HCT116 (cell line): Measurements from ENCODE around the gene MXD3. TPM values are rescaled to one million over a fixed set of nuclear protein-coding genes. Genes with fewer than 3 reads are reported as not detected.

Source experiments
- ATAC-seq: fragments of 200-7000 bp; cut with Tn5 transposase; 2 replicates; pipeline ENCODE4 v1.9.1; 2020; ENCODE audit warnings: mild to moderate bottlenecking, moderate library complexity
- BruUV-seq: library from RNA; stranded (reverse); fragments of 400-500 nt; replicated peaks from 2 replicates; lab custom pipeline; 2021; lab: Mats Ljungman, UMichigan
- CTCF ChIA-PET: fragments of 300-600 bp; sonication (Branson Sonifier 250); formaldehyde crosslinking; loops from one replicate; lab custom pipeline; 2021; ENCODE audit warnings: antibody characterized with exemption; lab: Charles Lee
- POLR2A ChIA-PET: fragments of 300-600, 350-600 bp; sonication (Branson Sonifier 250); formaldehyde crosslinking; loops from one replicate; lab custom pipeline; 2021; ENCODE audit warnings: antibody characterized with exemption; lab: Charles Lee
- RAD21 ChIA-PET, 2 experiments: fragments of 300-600 bp; sonication (Branson Sonifier 250); formaldehyde crosslinking; loops; one replicate each; lab custom pipeline; 2023; ENCODE audit warnings: low total read pairs in 2 of 2; ENCODE audit not compliant: uncharacterized antibody in 2 of 2, unreplicated experiment in 2 of 2, low non-redundant PET in 1 of 2; lab: Charles Lee
- DNase-seq: peaks from one replicate; pipeline ENCODE4 v3.0.0-alpha.2; 2010; ENCODE audit warnings: low read depth, low spot score
- H2AFZ ChIP-seq: fragments of 200-600 bp; shearing (Covaris generic), sonication (generic); 2 replicates; pipeline ENCODE4 v1.6.1; 2017; ENCODE audit warnings: low read depth, mixed run types, mixed read lengths, antibody characterized with exemption, low read length; ENCODE audit not compliant: poor library complexity, severe bottlenecking
- H3K27ac ChIP-seq: 2 replicates; pipeline ENCODE4 v1.5.1; 2012; ENCODE audit warnings: low read depth, low read length
- H3K27me3 ChIP-seq: fragments of 200-600 bp; sonication (generic); 2 replicates; pipeline ENCODE4 v1.6.1; 2016; ENCODE audit warnings: mixed run types, low read length, mixed read lengths; ENCODE audit not compliant: insufficient read depth
- H3K36me3 ChIP-seq, 2 experiments: fragments of 200-500 bp in 1 of 2; fragments of 200-600 bp in 1 of 2; sonication (Bioruptor generic) in 1 of 2; sonication (generic) in 1 of 2; 2 replicates each; pipeline versions ENCODE4 v1.5.1 to v1.6.1; 2014 to 2016; ENCODE audit warnings: low read length in 2 of 2, inconsistent platforms in 1 of 2, mixed read lengths in 1 of 2, mixed run types in 1 of 2; ENCODE audit not compliant: insufficient read depth in 2 of 2, control insufficient read depth in 1 of 2
- H3K4me1 ChIP-seq, 2 experiments: fragments of 200-600 bp in 1 of 2; sonication (generic) in 1 of 2; 2 replicates each; pipeline versions ENCODE4 v1.5.1 to v1.6.1; 2012 to 2017; ENCODE audit warnings: low read length in 2 of 2, inconsistent platforms in 1 of 2, mild to moderate bottlenecking in 1 of 2, mixed read lengths in 1 of 2, mixed run types in 1 of 2, moderate library complexity in 1 of 2; ENCODE audit not compliant: insufficient read depth in 2 of 2, control insufficient read depth in 1 of 2
- H3K4me2 ChIP-seq: fragments of 200-600 bp; sonication (generic); 2 replicates; pipeline ENCODE4 v1.6.1; 2017; ENCODE audit warnings: mixed run types, low read length, mixed read lengths
- H3K4me3 ChIP-seq, 2 experiments: fragments of 200-600 bp in 1 of 2; sonication (generic) in 1 of 2; replicated peaks in 1 of 2; 2 replicates each; pipeline ENCODE4 v1.5.1; 2011 to 2016; ENCODE audit warnings: low read length in 2 of 2, control low read depth in 1 of 2, low read depth in 1 of 2, mild to moderate bottlenecking in 1 of 2, mixed read lengths in 1 of 2, mixed run types in 1 of 2
- H3K79me2 ChIP-seq: fragments of 200-600 bp; sonication (generic); 2 replicates; pipeline ENCODE4 v1.6.1; 2017; ENCODE audit warnings: mild to moderate bottlenecking, mixed run types, low read length, moderate library complexity, mixed read lengths; ENCODE audit not compliant: insufficient read depth
- H3K9ac ChIP-seq: fragments of 200-600 bp; sonication (generic); 2 replicates; pipeline ENCODE4 v1.6.1; 2016; ENCODE audit warnings: low read length, mixed read lengths
- H3K9me2 ChIP-seq: fragments of 200-600 bp; sonication (generic), shearing (Covaris generic); 2 replicates; pipeline ENCODE4 v1.6.1; 2017; ENCODE audit warnings: mixed run types, mild to moderate bottlenecking, moderate library complexity; ENCODE audit not compliant: insufficient read depth
- H3K9me3 ChIP-seq, 2 experiments: fragments of 200-500 bp in 1 of 2; fragments of 200-600 bp in 1 of 2; sonication (Bioruptor generic) in 1 of 2; sonication (generic) in 1 of 2; 2 replicates each; pipeline ENCODE4 v1.6.1; 2014 to 2017; ENCODE audit warnings: low read length in 2 of 2, mixed read lengths in 2 of 2, inconsistent platforms in 1 of 2, low read depth in 1 of 2, mild to moderate bottlenecking in 1 of 2, mixed run types in 1 of 2, moderate library complexity in 1 of 2; ENCODE audit not compliant: control insufficient read depth in 1 of 2, insufficient read depth in 1 of 2
- H4K20me1 ChIP-seq: fragments of 200-600 bp; sonication (generic), shearing (Covaris generic); 2 replicates; pipeline ENCODE4 v1.6.1; 2017; ENCODE audit warnings: mixed run types, mild to moderate bottlenecking, moderate library complexity; ENCODE audit not compliant: insufficient read depth
- ATF3 ChIP-seq: IDR thresholded peaks from 2 replicates; pipeline ENCODE4 v1.6.1; 2012
- CEBPB ChIP-seq: IDR thresholded peaks from 2 replicates; pipeline ENCODE4 v1.6.1; 2012; ENCODE audit warnings: low read depth
- EGR1 ChIP-seq: IDR thresholded peaks from 2 replicates; pipeline ENCODE4 v1.6.1; 2012; ENCODE audit warnings: low read depth
- EZH2 ChIP-seq: fragments of 200-600 bp; sonication (generic); IDR thresholded peaks from 2 replicates; pipeline ENCODE4 v1.6.1; 2017; ENCODE audit warnings: antibody characterized with exemption, mixed run types
- FOSL1 ChIP-seq: IDR thresholded peaks from 2 replicates; pipeline ENCODE4 v1.6.1; 2012; ENCODE audit warnings: low read depth
- MAX ChIP-seq: IDR thresholded peaks from 2 replicates; pipeline ENCODE4 v1.6.1; 2012
- POLR2AphosphoS5 ChIP-seq: IDR thresholded peaks from 2 replicates; pipeline ENCODE4 v1.6.1; 2011; ENCODE audit warnings: mild to moderate bottlenecking, low read depth, low read length, moderate library complexity
- RAD21 ChIP-seq: IDR thresholded peaks from 2 replicates; pipeline ENCODE4 v1.6.1; 2012; ENCODE audit warnings: low read depth, mild to moderate bottlenecking
- SIN3A ChIP-seq: IDR thresholded peaks from 2 replicates; pipeline ENCODE4 v1.6.1; 2012; ENCODE audit warnings: low read depth
- ZBTB33 ChIP-seq: IDR thresholded peaks from 2 replicates; pipeline ENCODE4 v1.6.1; 2011; ENCODE audit warnings: mild to moderate bottlenecking, low read length, moderate library complexity; ENCODE audit not compliant: insufficient replicate concordance; ENCODE audit errors: extremely low read depth
- ZFX ChIP-seq: fragments of 450-650 bp; IDR thresholded peaks from 2 replicates; pipeline ENCODE4 v1.6.1; 2017
- ZNF274 ChIP-seq: fragments of 200-500 bp; sonication (Bioruptor generic); IDR thresholded peaks from 2 replicates; pipeline ENCODE4 v1.6.1; 2014; ENCODE audit warnings: mild to moderate bottlenecking, low read depth, low read length, inconsistent platforms
- intact Hi-C: fragments of 100-400 bp; cut with micrococcal nuclease; formaldehyde crosslinking; loops from 2 replicates; pipeline ENCODE4 v1.10.0; 2022
- total RNA-seq: library from RNA; stranded (reverse); gene quantifications from one replicate; pipeline ENCODE4 v1.2.1, GENCODE V29; 2021; ENCODE audit not compliant: unreplicated experiment

The MXD3 gene
- total RNA-seq, 1 experiment from 2014 or later, result 37.6 TPM

- intact Hi-C loops, result loop anchor here (2.0 to 10.0 kb wide), 3 partner anchors 186 to 646 kb away; no protein-coding TSS in a partner anchor
- ChIA-PET POLR2A (no interaction called here), CTCF (interaction anchor here (1.1 to 2.2 kb wide), 3 partner anchors 10 to 187 kb away, joined by 3 to 17 read pairs (median 3); no protein-coding TSS in a partner anchor), RAD21 (no interaction called here)
- ATAC-seq (no peak), DNase-seq (no peak)
- no peak overlapping the region for H3K4me3 ChIP-seq
- H3K9me3 ChIP-seq, result no peaks in the 10 kb centered on the region
- peaks cover under 1% of the 10 kb centered on the region; the same call in 1 of the 2 replicates for H4K20me1 ChIP-seq
- H3K4me1 ChIP-seq, result peaks cover 19 to 56% of the 10 kb centered on the region in 2 experiments
- H2AFZ ChIP-seq, result no peak overlapping the region
- no TSS peak for BruUV-seq
- peaks cover 4 to 8% of the 10 kb centered on the region in 2 experiments; a peak in 2 of 4 replicates for H3K36me3 ChIP-seq
- peak overlapping the region; percentile 92 for H3K4me2 ChIP-seq
- peak overlapping the region; percentile 30; the same call in 1 of the 2 replicates for H3K9ac ChIP-seq
- H3K27ac ChIP-seq, result no peak overlapping the region
- no peaks in the 10 kb centered on the region for H3K27me3 ChIP-seq
- no peaks in the 10 kb centered on the region for H3K9me2 ChIP-seq
- H3K79me2 ChIP-seq, result peaks cover 20% of the 10 kb centered on the region
- TF ChIP-seq FOSL1, result no peak
Observed at GRCh38 chr5:177300236-177300880, 11.3 kb downstream of the MXD3 start.

GRCh38 chr5:177299697-177300096, 12.0 kb downstream of the MXD3 start:
- Histone ChIP-seq H3K9me3 (no peaks in the 10 kb centered on the region), H3K4me2 (peak overlapping the region; percentile 92), H3K9me2 (no peaks in the 10 kb centered on the region), H3K9ac (no peak overlapping the region), H3K36me3 (peaks cover 9 to 13% of the 10 kb centered on the region in 2 experiments; a peak in 3 of 4 replicates), H3K4me1 (peaks cover 16 to 50% of the 10 kb centered on the region in 2 experiments), H3K4me3 (no peak overlapping the region), H3K79me2 (peaks cover 13% of the 10 kb centered on the region), H4K20me1 (no peaks in the 10 kb centered on the region), H2AFZ (no peak overlapping the region), H3K27me3 (no peaks in the 10 kb centered on the region), H3K27ac (no peak overlapping the region)
- TF ChIP-seq ZBTB33, result no peak
- TF ChIP-seq EZH2, result no peak
- no peak for TF ChIP-seq EGR1
- no peak for TF ChIP-seq CEBPB
- TF ChIP-seq ZNF274, result no peak
- TF ChIP-seq ZFX, result no peak
- TF ChIP-seq POLR2AphosphoS5, result no peak
- no peak for TF ChIP-seq RAD21
- no peak for TF ChIP-seq ATF3
- TF ChIP-seq MAX, result no peak
- no peak for TF ChIP-seq SIN3A
- intact Hi-C loops, result loop anchor here (2.0 to 10.0 kb wide), 3 partner anchors 185 to 645 kb away; no protein-coding TSS in a partner anchor
- POLR2A ChIA-PET, result no interaction called here
- RAD21 ChIA-PET, result no interaction called here
- CTCF ChIA-PET, result interaction anchor here (1.1 kb wide), 1 partner anchor 186 kb away, joined by 3 read pairs; no protein-coding TSS in a partner anchor
- no TSS peak for BruUV-seq
- no peak for DNase-seq
- ATAC-seq, result no peak
